ENCODE results near the gene CHRM2. TPM values are rescaled to one million over a fixed set of nuclear protein-coding genes. Genes with fewer than 3 reads are reported as not detected.

Gene CHRM2
- total RNA-seq, 2 experiments from 2014 or later: not detected

DNA sequence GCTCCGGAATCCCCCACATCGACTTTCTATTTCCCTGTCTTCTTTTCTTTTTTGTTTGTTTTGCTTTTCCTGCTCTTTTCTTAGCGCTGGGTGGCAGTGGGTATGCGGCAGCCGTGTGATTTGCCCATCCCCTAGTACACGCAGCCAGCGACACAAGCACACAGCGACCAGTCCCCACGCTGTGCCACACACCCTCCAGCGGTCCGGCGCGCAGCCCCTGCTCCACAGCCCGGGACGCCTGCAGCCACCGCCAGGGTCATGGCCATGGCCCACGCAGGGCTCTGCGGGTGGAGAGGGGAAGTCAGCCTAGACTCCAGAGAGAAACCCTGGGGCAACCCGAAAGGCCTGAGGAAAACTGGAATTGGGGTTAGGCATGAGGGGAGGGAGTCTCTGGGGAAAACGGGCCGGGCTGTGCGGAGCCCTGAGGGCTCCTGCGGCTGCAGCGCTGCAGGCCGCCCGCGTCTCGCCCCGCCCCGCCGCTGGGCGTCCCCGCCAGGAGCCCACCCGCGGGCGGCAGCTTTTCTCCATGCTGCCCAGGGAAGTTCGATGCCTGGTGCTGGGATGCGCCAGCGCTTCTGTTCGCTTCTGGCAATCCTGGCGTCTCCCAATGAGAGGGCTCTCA is 2.5 kb downstream of the CHRM2 start:
- H3K4me1 Mint-ChIP-seq: no peaks in the 10 kb centered on the region
- intact Hi-C loops (cut with DNase I, micrococcal nuclease): loop anchor here in 1 of 2 experiments (5.0 kb wide), 1 partner anchor 1069 kb away; no protein-coding TSS in a partner anchor
- H3K27ac Mint-ChIP-seq: no peak overlapping the region
- no peak for ATAC-seq
- CTCF ChIA-PET: interaction anchor here (1.4 kb wide), 1 partner anchor 9 kb away, joined by 3 read pairs; no protein-coding TSS in a partner anchor
- DNase-seq: peak; percentile 4
- H3K9me3 Mint-ChIP-seq (ENCODE audit: low read depth): peaks cover 3% of the 10 kb centered on the region
- peaks cover 41% of the 10 kb centered on the region for H3K27me3 Mint-ChIP-seq
- POLR2A ChIA-PET: no interaction called here
- no peak overlapping the region for H3K4me3 Mint-ChIP-seq
- H3K36me3 Mint-ChIP-seq (ENCODE audit: low read depth): no peaks in the 10 kb centered on the region

DNA sequence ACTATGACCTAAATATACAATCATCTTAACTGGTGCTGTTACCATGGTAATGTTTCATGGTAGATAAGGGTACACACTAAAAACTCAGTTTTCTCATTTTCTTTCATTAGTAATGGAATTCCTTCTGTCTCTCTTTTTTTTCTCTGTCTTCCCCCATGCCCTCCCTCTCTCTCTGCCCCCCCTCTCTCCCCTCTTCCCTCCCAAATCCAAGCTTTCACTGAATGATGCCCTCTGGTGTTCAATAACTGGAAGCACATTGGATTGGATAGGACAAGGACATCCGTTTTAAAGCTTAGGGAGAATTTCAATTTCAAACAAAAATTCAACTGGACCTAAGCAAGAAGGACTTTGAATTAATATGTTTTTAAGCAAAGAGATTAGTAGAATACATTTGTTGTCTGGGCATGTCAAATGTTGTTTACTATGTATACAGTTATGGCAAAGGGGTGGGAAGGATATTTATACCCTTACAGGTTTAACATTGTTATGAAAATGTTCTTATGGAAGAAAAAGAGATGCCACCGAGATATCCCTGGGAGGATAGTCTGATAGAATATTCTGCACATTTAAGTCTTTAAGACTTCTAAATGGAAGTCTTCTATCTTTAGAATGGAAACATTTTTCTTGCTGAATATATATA is 6.1 kb downstream of the CHRM2 start:
- Mint-ChIP-seq H3K4me3 (no peak overlapping the region), H3K27ac (no peak overlapping the region), H3K9me3 (ENCODE audit: low read depth) (peaks cover 3% of the 10 kb centered on the region), H3K36me3 (ENCODE audit: low read depth) (no peaks in the 10 kb centered on the region), H3K4me1 (no peaks in the 10 kb centered on the region), H3K27me3 (peaks cover 27% of the 10 kb centered on the region)
- POLR2A ChIA-PET: interaction anchor here (0.6 kb wide), 1 partner anchor 82 kb away, joined by 10 read pairs; no protein-coding TSS in a partner anchor
- no peak for ATAC-seq
- CTCF ChIA-PET: no interaction called here
- intact Hi-C loops (cut with DNase I, micrococcal nuclease): loop anchor here in 1 of 2 experiments (5.0 kb wide), 1 partner anchor 1072 kb away; no protein-coding TSS in a partner anchor
- DNase-seq: no peak

GRCh38 chr7:136877509-136877908 is 9.1 kb downstream of the CHRM2 start:
- Mint-ChIP-seq H3K27me3 (peaks cover 6% of the 10 kb centered on the region), H3K4me3 (no peak overlapping the region), H3K4me1 (no peaks in the 10 kb centered on the region), H3K9me3 (ENCODE audit: low read depth) (peaks cover 3% of the 10 kb centered on the region), H3K27ac (no peak overlapping the region), H3K36me3 (ENCODE audit: low read depth) (no peaks in the 10 kb centered on the region)
- no peak for ATAC-seq
- CTCF ChIA-PET: interaction anchor here (0.6 kb wide), 1 partner anchor 22 kb away, joined by 3 read pairs; no protein-coding TSS in a partner anchor
- intact Hi-C loops (cut with DNase I, micrococcal nuclease): no loop called here
- DNase-seq: no peak
- POLR2A ChIA-PET: no interaction called here

DNA sequence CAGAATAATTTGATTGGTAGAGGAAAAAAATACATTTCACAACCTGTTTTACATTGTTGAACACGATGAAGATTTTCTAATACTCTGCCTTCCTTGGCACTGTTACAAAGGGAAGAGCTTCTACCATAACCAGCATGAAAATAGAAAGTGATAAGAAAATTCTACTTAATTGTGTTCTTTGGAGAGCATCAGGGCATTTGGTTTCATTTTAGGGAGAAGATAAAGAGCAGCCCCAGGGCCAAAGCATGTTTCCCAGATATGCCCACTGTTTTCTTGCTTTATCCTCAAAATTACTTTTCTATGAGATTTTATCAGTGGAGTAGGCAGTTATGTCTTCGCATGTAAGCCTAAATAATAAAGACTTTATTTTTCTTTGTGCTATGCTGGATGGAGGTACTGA is 9.5 kb downstream of the CHRM2 start:
- Mint-ChIP-seq H3K4me3 (no peak overlapping the region), H3K9me3 (ENCODE audit: low read depth) (peaks cover 3% of the 10 kb centered on the region), H3K36me3 (ENCODE audit: low read depth) (no peaks in the 10 kb centered on the region), H3K27ac (no peak overlapping the region), H3K4me1 (no peaks in the 10 kb centered on the region), H3K27me3 (peaks cover 3% of the 10 kb centered on the region)
- POLR2A ChIA-PET: no interaction called here
- CTCF ChIA-PET: interaction anchor here (0.6 kb wide), 1 partner anchor 22 kb away, joined by 3 read pairs; no protein-coding TSS in a partner anchor
- no peak for DNase-seq
- no peak for ATAC-seq
- intact Hi-C loops (cut with DNase I, micrococcal nuclease): no loop called here

GRCh38 chr7:136878878-136879277 is 10.4 kb downstream of the CHRM2 start:
- CTCF ChIA-PET: no interaction called here
- Mint-ChIP-seq H3K9me3 (ENCODE audit: low read depth) (peaks cover 3% of the 10 kb centered on the region), H3K27me3 (peaks cover 3% of the 10 kb centered on the region), H3K27ac (no peak overlapping the region), H3K36me3 (ENCODE audit: low read depth) (no peaks in the 10 kb centered on the region), H3K4me3 (no peak overlapping the region), H3K4me1 (no peaks in the 10 kb centered on the region)
- DNase-seq (no peak), ATAC-seq (no peak)
- intact Hi-C loops (cut with DNase I, micrococcal nuclease): no loop called here
- POLR2A ChIA-PET: no interaction called here

GRCh38 chr7:136883046-136883445 is 14.6 kb downstream of the CHRM2 start:
- Mint-ChIP-seq H3K27me3 (no peaks in the 10 kb centered on the region), H3K27ac (no peak overlapping the region), H3K4me3 (no peak overlapping the region), H3K36me3 (ENCODE audit: low read depth) (no peaks in the 10 kb centered on the region), H3K9me3 (ENCODE audit: low read depth) (no peaks in the 10 kb centered on the region), H3K4me1 (no peaks in the 10 kb centered on the region)
- ATAC-seq (no peak), DNase-seq (no peak)
- ChIA-PET CTCF (no interaction called here), POLR2A (no interaction called here)
- intact Hi-C loops (cut with DNase I, micrococcal nuclease): no loop called here

DNA sequence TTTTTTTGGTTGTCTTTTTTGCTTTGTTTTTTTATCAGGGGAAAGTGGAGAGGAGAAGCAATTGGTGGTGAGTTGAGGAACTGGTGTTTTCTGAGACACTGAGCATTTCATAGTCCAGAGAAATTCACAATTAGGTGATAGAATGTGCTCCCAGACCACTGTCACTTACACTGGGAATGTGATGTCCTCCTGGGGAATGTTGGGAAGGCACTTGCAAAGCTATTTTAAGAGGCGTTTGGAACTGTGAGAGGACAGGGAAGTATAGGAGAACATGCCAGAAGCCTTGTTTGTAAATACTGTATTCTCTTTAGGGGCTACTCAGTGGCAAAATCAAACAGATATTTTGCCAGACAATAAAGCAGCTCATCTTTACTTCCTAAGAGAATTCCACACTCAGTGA is 16.0 kb downstream of the CHRM2 start:
- no peak overlapping the region for H3K4me3 Mint-ChIP-seq
- intact Hi-C loops (cut with DNase I, micrococcal nuclease): no loop called here
- ATAC-seq (no peak), DNase-seq (no peak)
- no peaks in the 10 kb centered on the region for H3K36me3 Mint-ChIP-seq (ENCODE audit: low read depth)
- no peaks in the 10 kb centered on the region for H3K27me3 Mint-ChIP-seq
- no peaks in the 10 kb centered on the region for H3K9me3 Mint-ChIP-seq (ENCODE audit: low read depth)
- H3K4me1 Mint-ChIP-seq: no peaks in the 10 kb centered on the region
- CTCF ChIA-PET: no interaction called here
- H3K27ac Mint-ChIP-seq: no peak overlapping the region
- POLR2A ChIA-PET: no interaction called here

DNA sequence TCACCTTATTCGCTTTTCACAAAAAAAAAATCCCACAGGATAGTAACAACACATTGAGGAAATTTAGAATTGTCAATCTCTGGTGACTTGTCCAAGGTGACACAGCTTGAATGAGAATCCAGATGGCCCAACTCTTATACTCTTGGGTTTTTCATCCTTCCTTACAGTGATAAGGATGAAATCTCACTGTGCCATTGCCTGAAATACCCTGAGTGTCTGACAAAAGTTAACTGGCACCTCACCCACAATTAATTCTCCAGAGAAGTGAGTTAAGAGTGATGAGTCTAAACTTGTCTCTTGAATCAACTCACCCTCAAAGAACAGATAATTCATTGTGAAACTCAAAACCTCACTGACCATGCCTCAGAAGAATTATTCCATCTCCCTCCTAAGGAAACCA is 18.9 kb downstream of the CHRM2 start:
- DNase-seq: no peak
- ATAC-seq: no peak
- no peaks in the 10 kb centered on the region for H3K9me3 Mint-ChIP-seq (ENCODE audit: low read depth)
- POLR2A ChIA-PET: no interaction called here
- H3K27ac Mint-ChIP-seq: no peak overlapping the region
- no peak overlapping the region for H3K4me3 Mint-ChIP-seq
- intact Hi-C loops (cut with DNase I, micrococcal nuclease): no loop called here
- H3K36me3 Mint-ChIP-seq (ENCODE audit: low read depth): no peaks in the 10 kb centered on the region
- CTCF ChIA-PET: no interaction called here
- H3K27me3 Mint-ChIP-seq: no peaks in the 10 kb centered on the region
- H3K4me1 Mint-ChIP-seq: no peaks in the 10 kb centered on the region

DNA sequence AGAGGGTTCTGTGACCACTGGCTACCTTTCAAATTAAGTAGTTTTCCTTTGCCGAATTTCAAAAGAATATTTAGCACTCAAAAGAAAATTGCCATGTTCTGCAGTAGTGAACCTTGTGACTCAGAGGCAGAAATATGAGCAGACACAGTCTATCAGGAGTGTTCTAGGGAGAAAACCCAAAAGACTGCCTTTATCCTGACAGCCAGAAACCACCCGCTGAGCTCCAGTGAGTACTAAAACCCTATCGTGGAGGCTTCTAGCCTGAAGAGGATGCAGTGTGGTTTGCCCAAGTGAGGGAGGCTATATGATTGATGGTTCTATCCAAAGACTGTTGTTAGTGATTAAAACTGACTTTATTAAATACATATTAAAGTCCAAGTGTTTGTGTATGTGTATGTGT is 21.9 kb downstream of the CHRM2 start:
- ChIA-PET CTCF (no interaction called here), POLR2A (no interaction called here)
- Mint-ChIP-seq H3K9me3 (ENCODE audit: low read depth) (no peaks in the 10 kb centered on the region), H3K36me3 (ENCODE audit: low read depth) (no peaks in the 10 kb centered on the region), H3K27ac (no peak overlapping the region), H3K4me3 (no peak overlapping the region), H3K27me3 (no peaks in the 10 kb centered on the region), H3K4me1 (no peaks in the 10 kb centered on the region)
- intact Hi-C loops (cut with DNase I, micrococcal nuclease): no loop called here
- DNase-seq (no peak), ATAC-seq (no peak)

GRCh38 chr7:136891850-136892249 is 23.4 kb downstream of the CHRM2 start:
- Mint-ChIP-seq H3K9me3 (ENCODE audit: low read depth) (peaks cover 3% of the 10 kb centered on the region), H3K27ac (no peak overlapping the region), H3K4me3 (no peak overlapping the region), H3K4me1 (no peaks in the 10 kb centered on the region), H3K27me3 (no peaks in the 10 kb centered on the region), H3K36me3 (ENCODE audit: low read depth) (no peaks in the 10 kb centered on the region)
- DNase-seq (no peak), ATAC-seq (no peak)
- CTCF ChIA-PET: no interaction called here
- POLR2A ChIA-PET: no interaction called here
- intact Hi-C loops (cut with DNase I, micrococcal nuclease): no loop called here

DNA sequence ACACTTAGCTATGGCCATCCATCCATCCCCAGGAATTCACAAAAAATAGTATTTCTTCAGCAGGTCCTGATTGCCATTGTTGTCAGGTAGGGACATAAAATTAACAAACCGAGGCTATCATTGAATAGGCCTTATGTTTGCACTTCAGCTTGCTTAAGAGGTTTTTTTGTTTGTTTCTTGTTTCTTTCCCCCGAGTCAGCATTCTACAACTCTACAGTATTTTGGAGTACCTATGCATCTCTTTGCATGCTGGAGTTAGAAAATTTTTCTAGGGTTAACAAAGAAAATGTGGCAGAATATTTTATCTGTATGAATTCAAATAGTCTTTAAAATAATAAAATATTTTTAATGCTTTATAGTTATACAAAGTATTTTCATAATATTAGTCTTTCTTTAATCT is 26.3 kb downstream of the CHRM2 start:
- Mint-ChIP-seq H3K27me3 (no peaks in the 10 kb centered on the region), H3K27ac (no peak overlapping the region), H3K4me1 (no peaks in the 10 kb centered on the region), H3K36me3 (ENCODE audit: low read depth) (no peaks in the 10 kb centered on the region), H3K9me3 (ENCODE audit: low read depth) (peaks cover 3% of the 10 kb centered on the region), H3K4me3 (no peak overlapping the region)
- intact Hi-C loops (cut with DNase I, micrococcal nuclease): no loop called here
- POLR2A ChIA-PET: no interaction called here
- ATAC-seq: no peak
- CTCF ChIA-PET: no interaction called here
- DNase-seq: no peak

DNA sequence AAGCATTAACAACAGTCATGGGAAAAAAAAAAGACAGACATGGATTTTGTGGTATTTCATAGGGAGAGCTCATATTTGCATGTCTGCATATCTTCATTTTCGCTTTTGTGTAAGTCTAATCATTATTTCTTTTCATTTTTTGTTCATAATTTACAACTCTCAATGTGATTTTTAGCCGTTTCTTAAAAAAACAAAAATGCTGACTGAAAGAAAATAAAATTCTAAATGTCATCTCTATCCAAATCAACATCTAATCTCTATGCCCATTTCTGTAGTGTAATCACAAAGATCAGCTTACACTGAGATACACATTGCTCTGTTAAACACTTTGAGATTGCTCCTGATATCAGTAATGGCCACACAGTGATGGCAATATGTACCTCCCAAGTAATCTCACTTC is 29.2 kb downstream of the CHRM2 start:
- DNase-seq (no peak), ATAC-seq (no peak)
- ChIA-PET POLR2A (no interaction called here), CTCF (no interaction called here)
- Mint-ChIP-seq H3K36me3 (ENCODE audit: low read depth) (no peaks in the 10 kb centered on the region), H3K9me3 (ENCODE audit: low read depth) (peaks cover 3% of the 10 kb centered on the region), H3K27me3 (no peaks in the 10 kb centered on the region), H3K4me1 (no peaks in the 10 kb centered on the region), H3K4me3 (no peak overlapping the region), H3K27ac (no peak overlapping the region)
- intact Hi-C loops (cut with DNase I, micrococcal nuclease): no loop called here
